ENCODE data around the gene ATXN7.

The ATXN7 gene

DNA sequence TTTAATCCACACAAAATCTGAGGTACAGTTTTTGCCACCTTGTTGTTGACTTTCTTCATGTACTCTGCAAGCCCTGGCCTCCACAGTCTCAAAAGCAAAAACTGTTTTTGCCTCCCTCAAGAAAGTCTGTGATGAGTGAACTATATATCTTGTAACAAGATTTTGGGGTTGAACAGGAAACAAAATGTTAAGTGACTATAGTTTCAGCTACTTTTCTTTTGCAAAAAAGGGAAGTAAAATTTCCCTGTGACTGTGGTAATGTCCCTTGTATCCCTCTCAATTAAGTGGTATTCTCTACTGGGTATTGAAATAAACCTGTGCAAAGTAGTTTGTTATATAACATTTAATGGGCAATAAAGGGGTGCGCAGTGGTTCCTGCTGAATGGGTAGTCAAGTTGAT is 69.8 kb downstream of the ATXN7 start:
- no peak overlapping the region for H3K4me3 ChIP-seq (ENCODE audit: low read length, poor library complexity, severe bottlenecking)
- TF ChIP-seq, protein P1, sequence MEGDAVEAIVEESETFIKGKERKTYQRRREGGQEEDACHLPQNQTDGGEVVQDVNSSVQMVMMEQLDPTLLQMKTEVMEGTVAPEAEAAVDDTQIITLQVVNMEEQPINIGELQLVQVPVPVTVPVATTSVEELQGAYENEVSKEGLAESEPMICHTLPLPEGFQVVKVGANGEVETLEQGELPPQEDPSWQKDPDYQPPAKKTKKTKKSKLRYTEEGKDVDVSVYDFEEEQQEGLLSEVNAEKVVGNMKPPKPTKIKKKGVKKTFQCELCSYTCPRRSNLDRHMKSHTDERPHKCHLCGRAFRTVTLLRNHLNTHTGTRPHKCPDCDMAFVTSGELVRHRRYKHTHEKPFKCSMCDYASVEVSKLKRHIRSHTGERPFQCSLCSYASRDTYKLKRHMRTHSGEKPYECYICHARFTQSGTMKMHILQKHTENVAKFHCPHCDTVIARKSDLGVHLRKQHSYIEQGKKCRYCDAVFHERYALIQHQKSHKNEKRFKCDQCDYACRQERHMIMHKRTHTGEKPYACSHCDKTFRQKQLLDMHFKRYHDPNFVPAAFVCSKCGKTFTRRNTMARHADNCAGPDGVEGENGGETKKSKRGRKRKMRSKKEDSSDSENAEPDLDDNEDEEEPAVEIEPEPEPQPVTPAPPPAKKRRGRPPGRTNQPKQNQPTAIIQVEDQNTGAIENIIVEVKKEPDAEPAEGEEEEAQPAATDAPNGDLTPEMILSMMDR (conservative IDR thresholded peaks at IDR 0.05; ENCODE audit: low read length) = no peak
- no peak for TF ChIP-seq EZH2phosphoT487 (IDR thresholded peaks at IDR 0.05; ENCODE audit: borderline replicate concordance)
- no peaks in the 10 kb centered on the region for H3K9me2 ChIP-seq (replicated peaks; ENCODE audit: low read depth, low read length)
- no peak overlapping the region for H2AFZ ChIP-seq (ENCODE audit: low read length)
- no peak overlapping the region for H3K4me2 ChIP-seq (ENCODE audit: low read depth, low read length, poor library complexity, severe bottlenecking)
- peaks cover 49% of the 10 kb centered on the region for H4K20me1 ChIP-seq (ENCODE audit: insufficient read depth, low read length, poor library complexity, severe bottlenecking)
- peaks cover 96% of the 10 kb centered on the region for H3K79me2 ChIP-seq (ENCODE audit: insufficient read depth, low read length)
- H3F3A ChIP-seq (ENCODE audit: low read depth) = no peaks in the 10 kb centered on the region
- H3K4me1 ChIP-seq (ENCODE audit: insufficient read depth, low read length, poor library complexity, severe bottlenecking) = peaks cover 17% of the 10 kb centered on the region
- no peak overlapping the region for H3K9ac ChIP-seq (ENCODE audit: low read depth, low read length, poor library complexity, severe bottlenecking)
- no peaks in the 10 kb centered on the region for H3K27me3 ChIP-seq (ENCODE audit: insufficient read depth, low read length, poor library complexity, severe bottlenecking)
- H3K9me3 ChIP-seq (ENCODE audit: insufficient read depth, low read depth, low read length) = no peaks in the 10 kb centered on the region
- H3K36me3 ChIP-seq (ENCODE audit: insufficient read depth, low read length) = peaks cover 27% of the 10 kb centered on the region; the same call in 1 of the 2 replicates

DNA sequence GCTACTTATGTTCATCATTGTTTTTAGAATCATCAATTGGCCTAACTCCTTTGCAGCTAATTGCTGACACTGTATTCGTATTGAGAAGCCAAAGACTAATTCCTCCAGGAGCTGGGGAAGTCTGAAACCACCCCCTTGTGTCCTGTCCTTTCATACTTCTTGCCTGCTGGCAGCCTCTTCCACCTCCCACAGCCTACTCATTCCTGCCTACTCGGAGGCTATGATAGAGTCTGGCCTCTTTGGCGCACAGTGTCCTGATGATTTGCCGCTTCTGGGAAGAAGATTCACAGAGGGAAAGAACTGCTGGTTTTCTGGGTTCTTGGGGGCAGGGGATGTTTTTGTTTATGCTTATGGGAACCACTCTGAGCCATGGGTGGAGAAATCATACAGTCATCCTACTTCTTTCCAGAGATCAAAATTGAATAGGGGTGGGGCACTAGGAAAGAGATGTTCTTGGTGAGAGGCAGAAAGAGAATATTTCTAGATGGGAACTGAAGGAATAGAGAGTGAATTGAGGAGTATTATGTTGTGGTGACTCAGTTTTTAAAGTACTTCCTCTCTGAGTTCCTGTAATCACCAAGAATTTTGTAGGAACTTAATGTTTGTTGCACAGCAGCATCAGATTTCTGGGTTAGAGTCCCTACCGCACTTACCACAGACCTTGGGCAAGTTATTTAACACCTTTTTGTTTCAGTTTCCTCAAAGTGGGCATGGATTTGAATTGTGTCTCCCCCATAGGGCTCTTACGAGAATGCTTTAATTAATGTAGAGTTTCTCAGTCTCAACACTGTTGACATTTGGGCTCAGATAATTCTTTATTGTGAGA is 70.6 kb downstream of the ATXN7 start:
- Histone ChIP-seq H3K27me3 (ENCODE audit: insufficient read depth, low read length, poor library complexity, severe bottlenecking) (no peaks in the 10 kb centered on the region), H3K4me3 (ENCODE audit: low read length, poor library complexity, severe bottlenecking) (no peak overlapping the region), H3K9ac (ENCODE audit: low read depth, low read length, poor library complexity, severe bottlenecking) (no peak overlapping the region), H3K36me3 (ENCODE audit: insufficient read depth, low read length) (peaks cover 29% of the 10 kb centered on the region; the same call in 1 of the 2 replicates), H3K79me2 (ENCODE audit: insufficient read depth, low read length) (peaks cover 98% of the 10 kb centered on the region), H3K9me3 (ENCODE audit: insufficient read depth, low read depth, low read length) (no peaks in the 10 kb centered on the region), H2AFZ (ENCODE audit: low read length) (no peak overlapping the region), H3F3A (ENCODE audit: low read depth) (no peaks in the 10 kb centered on the region), H3K4me1 (ENCODE audit: insufficient read depth, low read length, poor library complexity, severe bottlenecking) (peaks cover 17% of the 10 kb centered on the region), H3K9me2 (replicated peaks; ENCODE audit: low read depth, low read length) (no peaks in the 10 kb centered on the region), H3K4me2 (ENCODE audit: low read depth, low read length, poor library complexity, severe bottlenecking) (no peak overlapping the region), H4K20me1 (ENCODE audit: insufficient read depth, low read length, poor library complexity, severe bottlenecking) (peaks cover 50% of the 10 kb centered on the region)
- TF ChIP-seq, protein P1 (conservative IDR thresholded peaks at IDR 0.05; ENCODE audit: low read length) = no peak
- TF ChIP-seq EZH2phosphoT487 (IDR thresholded peaks at IDR 0.05; ENCODE audit: borderline replicate concordance) = no peak

DNA sequence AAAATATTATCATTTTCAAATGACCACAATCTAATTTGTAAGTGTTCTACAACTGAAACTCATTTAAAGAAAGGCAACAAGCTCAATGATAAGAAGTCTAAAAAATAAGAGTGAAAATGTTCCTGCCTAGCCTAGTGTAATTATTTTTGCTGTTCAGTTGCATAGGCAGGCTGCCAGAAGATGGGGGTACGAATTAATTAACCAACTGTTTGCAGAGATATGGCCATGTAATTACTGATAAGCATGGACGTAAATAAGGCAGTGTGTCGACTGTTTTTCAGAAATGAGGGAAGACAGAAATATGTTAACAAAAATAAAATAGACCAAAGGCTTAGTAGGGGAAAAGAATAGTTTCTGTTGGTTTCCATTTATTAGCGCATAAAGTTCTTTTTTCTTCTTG is 73.3 kb downstream of the ATXN7 start:
- peaks cover 25% of the 10 kb centered on the region; the same call in 1 of the 2 replicates for H3K36me3 ChIP-seq (ENCODE audit: insufficient read depth, low read length)
- no peak overlapping the region for H2AFZ ChIP-seq (ENCODE audit: low read length)
- no peaks in the 10 kb centered on the region for H3K9me2 ChIP-seq (replicated peaks; ENCODE audit: low read depth, low read length)
- no peak overlapping the region for H3K4me2 ChIP-seq (ENCODE audit: low read depth, low read length, poor library complexity, severe bottlenecking)
- no peaks in the 10 kb centered on the region for H3K27me3 ChIP-seq (ENCODE audit: insufficient read depth, low read length, poor library complexity, severe bottlenecking)
- peaks cover 99% of the 10 kb centered on the region for H3K79me2 ChIP-seq (ENCODE audit: insufficient read depth, low read length)
- peaks cover 54% of the 10 kb centered on the region for H4K20me1 ChIP-seq (ENCODE audit: insufficient read depth, low read length, poor library complexity, severe bottlenecking)
- H3K4me1 ChIP-seq (ENCODE audit: insufficient read depth, low read length, poor library complexity, severe bottlenecking) = peaks cover 17% of the 10 kb centered on the region
- TF ChIP-seq, protein P1 (conservative IDR thresholded peaks at IDR 0.05; ENCODE audit: low read length) = no peak
- no peak for TF ChIP-seq EZH2phosphoT487 (IDR thresholded peaks at IDR 0.05; ENCODE audit: borderline replicate concordance)
- no peaks in the 10 kb centered on the region for H3F3A ChIP-seq (ENCODE audit: low read depth)
- H3K9ac ChIP-seq (ENCODE audit: low read depth, low read length, poor library complexity, severe bottlenecking) = no peak overlapping the region
- no peak overlapping the region for H3K4me3 ChIP-seq (ENCODE audit: low read length, poor library complexity, severe bottlenecking)
- no peaks in the 10 kb centered on the region for H3K9me3 ChIP-seq (ENCODE audit: insufficient read depth, low read depth, low read length)

Data from Loucy (cell line).